Measurements from ENCODE around the gene VMO1.
"Not testable (repeated sequence)": the region's sequence is repeated elsewhere in the genome, so short reads cannot be mapped to it uniquely, and the experiment has no call there.

The VMO1 gene, protein sequence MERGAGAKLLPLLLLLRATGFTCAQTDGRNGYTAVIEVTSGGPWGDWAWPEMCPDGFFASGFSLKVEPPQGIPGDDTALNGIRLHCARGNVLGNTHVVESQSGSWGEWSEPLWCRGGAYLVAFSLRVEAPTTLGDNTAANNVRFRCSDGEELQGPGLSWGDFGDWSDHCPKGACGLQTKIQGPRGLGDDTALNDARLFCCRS

DNA sequence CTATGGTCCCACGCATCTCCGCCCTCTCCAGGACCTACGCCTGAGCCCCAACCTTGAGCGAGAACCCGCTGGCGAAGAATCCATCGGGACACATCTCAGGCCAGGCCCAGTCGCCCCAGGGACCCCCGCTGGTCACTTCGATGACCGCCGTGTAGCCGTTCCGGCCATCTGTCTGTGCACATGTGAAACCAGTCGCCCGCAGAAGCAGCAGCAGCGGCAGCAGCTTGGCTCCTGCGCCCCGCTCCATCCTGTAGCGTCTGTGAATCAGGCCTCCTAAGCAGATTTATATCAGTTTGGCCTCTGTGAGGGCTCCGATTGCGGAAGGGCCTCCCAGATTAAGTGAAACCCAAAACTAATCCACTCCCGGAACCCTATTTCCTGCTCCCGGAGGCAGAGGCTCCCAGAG is at the start of gene VMO1:
Gene VMO1 (minus strand): TSS at position 259 of the 406 bp plus-strand sequence. CDS start 12 bp downstream, at position 247.
- no peak for DNase-seq (ENCODE audit: low spot score)

DNA sequence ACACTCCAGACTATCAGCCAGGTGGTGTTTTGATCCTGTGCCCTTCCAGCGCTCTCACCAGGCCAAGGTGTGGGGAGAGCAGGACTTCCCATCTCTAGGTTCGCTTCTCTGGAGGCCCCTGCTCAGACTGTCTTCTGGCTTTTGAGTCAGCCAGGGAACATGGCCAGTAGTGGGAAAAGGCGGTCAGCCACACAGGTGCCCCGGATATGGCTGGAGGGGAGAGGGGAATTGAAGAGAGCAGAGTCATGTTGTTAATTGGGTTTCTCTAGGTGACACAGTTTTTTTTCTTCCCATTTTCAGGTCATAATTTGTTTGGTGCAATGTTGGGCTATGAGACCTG is 48.5 kb upstream of the VMO1 start:
- DNase-seq (ENCODE audit: low spot score) = no peak

DNA sequence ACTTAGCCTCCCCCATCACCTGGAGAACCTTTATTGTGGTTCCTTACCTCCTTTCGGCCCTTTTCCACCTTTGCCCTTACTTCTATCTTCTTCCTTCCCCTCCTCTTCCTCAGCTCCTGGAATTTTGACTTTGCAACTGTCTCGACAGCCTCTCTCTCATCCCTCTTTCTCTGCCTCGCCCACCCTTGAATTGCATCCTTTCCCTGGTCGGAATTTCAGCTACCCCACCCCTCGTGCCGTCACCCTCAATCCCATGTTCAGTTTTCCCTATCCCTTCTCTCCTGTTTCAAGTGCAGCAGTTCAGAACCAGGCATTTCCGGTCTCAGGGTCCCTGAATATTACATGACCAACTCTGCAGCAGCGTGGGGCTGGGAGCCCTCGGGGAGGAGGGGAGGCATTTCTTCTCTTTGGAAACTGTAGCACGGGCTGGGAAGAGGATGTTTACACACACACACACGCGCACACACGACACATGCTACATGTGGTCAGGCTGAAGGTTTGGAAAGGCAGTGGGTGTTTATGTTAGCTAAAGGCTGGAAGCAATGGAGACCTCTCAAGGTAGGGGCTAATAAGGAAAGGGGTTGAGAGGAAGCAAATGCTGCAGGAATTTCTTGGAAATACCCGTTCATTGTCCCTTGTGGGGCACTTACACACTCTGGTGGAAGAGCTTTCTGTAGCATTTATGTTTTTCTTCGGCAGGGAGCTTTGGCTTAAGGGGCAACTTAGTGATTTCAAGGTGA is 47.9 kb upstream of the VMO1 start:
- no peak for DNase-seq (ENCODE audit: low spot score)

DNA sequence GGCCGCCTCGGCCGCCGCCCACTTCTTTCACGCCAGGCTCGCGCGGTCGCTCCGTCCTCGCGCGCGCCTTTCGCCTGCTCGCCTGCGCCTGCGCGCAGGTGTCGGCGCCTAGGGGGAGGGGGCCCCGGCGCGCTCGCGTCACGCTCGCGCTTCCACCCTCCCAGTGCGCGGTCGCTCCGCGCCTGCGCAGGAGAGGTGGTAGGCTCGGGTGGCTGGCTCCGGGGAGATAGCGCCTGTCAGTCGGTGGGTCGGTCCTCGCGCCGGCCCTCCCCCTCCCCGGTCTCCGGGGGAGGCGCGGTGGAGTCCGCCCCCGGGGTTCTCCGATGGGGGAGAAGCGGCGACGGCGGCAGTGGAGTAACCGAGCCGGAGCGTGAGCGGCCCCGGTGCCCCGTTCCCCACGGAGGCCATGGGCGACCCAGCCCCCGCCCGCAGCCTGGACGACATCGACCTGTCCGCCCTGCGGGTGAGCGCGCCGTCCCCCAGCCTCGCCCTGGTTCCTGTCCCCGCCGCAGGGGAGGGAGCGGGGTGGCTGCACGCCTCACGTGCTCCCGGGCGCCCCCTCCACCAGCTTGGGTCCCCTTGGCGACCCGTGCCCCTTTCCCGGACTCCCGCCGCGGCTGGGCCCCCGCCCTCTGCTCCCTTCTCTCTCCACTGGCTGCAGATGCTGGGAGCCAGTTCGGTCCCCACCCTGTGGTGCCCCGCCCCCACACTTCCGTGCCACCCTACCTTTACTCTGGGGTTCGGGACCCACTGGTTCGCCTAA is 47.2 kb upstream of the VMO1 start, which contains the start of gene MINK1:
Gene MINK1 (plus strand): TSS at position 163 of the 763 bp plus-strand sequence. CDS start 244 bp downstream, at position 407.
- DNase-seq (ENCODE audit: low spot score) = peak; percentile 93

DNA sequence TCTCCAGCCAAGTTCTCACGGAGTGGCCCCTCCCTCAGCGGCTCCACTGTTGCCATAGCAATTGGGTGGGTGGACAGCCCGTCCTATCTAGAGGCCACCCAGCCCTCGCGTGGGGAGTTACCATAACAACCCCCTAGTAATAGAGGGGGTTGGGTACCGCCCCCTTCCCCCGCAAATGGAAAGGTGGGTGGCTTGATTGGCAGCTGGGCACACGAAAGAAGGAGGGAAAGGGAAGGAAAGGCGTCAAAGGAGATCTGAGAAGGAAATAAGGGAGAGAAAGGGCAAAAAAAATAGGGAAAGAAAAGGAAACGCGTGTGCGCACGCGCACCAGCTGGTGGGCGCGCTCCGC is 46.6 kb upstream of the VMO1 start:
- not testable (repeated sequence) for DNase-seq (ENCODE audit: low spot score)

DNA sequence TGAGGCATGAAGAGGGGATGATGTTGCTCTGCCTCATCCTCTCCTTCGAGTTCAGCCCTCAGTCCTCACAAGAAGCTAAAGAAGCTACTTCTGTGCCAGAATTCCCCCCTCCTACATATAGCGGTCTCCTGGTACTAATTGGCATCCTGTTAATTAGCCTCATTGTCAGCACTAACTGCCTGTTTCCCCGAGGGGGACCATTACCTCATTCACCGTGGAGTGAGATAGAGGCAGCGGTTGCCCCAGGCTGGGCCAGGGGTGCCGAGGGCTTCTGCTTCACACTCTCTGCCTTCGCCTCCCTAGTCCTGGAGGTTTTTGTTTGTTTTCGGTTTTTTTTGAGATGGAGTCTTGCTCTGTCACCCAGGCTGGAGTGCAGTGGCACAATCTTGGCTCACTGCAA is 41.2 kb upstream of the VMO1 start:
- DNase-seq (ENCODE audit: low spot score) = no peak

DNA sequence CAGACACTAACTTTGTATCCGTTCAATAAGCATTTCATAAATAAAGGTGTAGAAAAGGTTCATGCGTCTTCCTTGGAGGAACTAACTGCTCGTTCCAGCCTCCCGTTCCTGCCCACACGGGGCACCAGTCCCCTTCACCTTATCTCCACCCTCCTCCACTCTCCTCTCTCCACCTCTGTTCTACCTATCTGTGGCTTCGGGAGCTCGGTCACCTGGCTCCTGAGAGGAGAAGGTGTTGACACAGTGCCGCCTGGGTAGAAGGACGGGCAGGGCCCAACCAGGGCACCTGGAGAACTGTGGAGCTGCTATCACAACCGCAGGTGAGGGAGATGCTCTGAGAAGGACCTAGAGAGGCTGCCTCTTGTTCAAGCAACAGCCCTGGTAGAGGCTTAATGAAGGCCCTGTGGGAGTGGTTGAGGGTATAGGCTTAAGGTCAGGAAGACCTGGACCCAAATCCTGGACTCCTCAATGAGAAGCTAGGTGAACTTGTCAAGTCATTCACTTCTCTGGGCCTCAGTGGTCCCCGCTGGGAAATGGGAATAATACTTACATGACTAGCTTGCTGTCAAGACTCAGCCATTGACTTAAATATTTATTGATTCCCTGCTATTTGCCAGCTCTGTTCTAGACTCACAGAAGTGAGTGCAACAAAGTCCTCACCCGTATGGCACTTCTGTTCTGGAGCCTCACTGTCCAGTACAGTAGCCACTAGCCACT is 37.4 kb upstream of the VMO1 start:
- DNase-seq (ENCODE audit: low spot score) = no peak

DNA sequence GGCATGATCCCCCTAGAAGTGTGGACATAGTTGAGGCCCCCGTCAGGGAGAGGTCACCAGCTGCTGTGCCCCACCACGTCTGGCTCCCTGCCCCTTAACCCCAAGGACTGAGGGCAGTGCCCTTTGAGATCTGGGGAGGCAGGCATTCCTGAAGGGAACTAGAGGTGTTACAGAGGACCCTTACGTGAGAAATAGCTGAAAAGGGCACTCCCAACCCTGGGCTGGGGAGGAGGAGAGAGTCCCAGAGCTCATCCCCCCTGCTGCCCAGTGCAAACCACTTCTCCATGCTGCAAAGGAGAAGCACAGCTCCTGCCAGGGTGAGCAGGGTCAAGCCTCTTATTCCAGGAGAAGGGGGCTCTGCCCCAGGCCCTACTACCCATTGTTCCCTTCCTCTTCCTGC is 36.7 kb upstream of the VMO1 start:
- no peak for DNase-seq (ENCODE audit: low spot score)

DNA sequence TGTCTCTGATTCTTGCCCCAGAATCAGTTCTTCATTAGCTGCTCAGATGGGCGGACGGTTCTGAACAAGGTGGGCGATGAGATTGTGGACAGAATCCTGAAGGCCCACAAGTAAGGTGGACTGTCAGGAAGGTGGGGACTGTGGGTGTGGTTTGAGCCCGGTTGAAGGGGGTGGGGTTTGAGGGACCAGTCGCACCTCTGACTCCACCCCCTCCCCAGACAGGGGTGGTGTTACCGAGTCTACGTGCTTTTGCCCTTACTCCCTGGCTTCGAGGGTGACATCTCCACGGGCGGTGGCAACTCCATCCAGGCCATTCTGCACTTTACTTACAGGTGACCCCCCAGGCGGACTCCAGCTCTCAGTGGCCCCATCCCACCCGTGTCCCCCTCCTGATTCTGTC is 32.1 kb upstream of the VMO1 start:
- no peak for DNase-seq (ENCODE audit: low spot score)

DNA sequence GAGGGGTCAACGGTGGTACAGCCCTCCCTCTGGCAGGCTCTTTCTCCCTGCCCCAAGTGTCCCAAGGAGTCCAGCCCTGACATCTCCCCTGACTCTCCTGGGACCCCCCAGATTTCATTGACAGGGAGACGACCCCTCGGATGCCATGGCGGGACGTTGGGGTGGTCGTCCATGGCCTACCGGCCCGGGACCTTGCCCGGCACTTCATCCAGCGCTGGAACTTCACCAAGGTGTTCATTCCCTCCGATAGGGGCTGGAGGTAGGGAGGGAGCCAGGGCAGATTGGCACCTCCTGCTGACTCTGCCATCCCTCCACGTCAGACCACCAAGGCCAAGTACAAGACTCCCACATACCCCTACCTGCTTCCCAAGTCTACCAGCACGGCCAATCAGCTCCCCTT is 30.7 kb upstream of the VMO1 start:
- DNase-seq (ENCODE audit: low spot score) = no peak

DNA sequence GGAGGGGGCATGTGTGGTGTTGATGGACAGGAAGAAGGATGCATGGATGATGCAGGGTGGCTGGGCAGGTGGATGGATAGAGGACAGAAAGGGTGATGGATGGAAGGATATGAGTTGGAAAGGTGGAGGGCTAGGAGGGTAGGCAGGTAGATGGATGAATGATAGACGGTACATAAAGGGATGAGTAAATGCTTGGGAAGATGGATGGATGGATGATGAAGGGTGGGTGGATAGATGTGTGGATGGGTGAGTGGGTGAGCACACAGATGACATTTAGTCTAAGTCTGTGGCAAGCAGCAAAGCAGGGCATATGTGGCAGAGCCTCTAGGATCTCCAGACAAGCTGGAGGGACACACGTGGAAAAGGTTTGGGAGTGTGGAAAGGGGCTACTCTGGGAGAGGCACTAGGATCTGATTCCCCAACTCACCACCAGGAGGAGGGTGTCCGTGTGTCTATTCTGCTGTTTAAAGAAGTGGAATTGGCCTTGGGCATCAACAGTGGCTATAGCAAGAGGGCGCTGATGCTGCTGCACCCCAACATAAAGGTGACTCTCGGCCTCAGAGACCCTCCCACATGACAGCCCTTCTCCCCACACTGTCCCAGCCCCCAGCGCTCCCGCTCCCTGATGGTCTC is 29.0 kb upstream of the VMO1 start:
- DNase-seq (ENCODE audit: low spot score) = no peak

DNA sequence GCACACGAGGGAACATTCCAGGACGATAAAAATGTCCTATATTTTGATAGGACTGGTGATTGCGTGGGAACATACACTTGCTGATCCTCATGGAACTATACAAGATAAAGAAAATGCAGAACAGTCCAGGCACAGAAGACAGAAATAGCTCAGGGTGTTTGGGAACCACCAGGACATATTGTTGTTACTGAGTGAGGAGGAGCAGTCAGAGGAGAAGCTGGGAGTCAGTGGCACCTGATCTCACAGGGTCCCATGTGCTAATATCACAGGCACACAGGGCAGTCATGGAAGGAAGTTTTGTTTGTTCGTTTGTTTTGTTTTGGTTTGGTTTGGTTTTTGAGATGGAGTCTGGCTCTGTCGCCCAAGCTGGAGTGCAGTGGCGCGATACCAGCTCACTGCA is 26.5 kb upstream of the VMO1 start:
- no peak for DNase-seq (ENCODE audit: low spot score)

DNA sequence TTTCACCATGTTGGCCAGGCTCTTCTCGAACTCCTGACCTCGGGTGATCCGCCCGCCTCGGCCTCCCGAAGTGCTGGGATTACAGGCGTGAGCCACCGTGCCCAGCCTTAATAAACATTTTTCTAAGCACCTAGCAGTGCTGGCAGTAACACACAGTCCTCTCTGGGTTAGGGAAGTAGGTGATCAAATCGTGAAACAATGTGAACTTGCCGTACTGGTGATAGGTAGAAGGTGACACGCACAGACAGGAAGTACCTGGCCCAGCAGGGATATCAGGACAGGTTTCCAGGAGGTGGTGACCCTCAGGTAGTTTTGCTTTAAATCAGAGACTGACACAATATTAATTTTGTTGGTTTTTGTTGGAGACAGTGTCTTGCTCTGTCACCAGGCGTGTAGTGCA is 25.3 kb upstream of the VMO1 start:
- no peak for DNase-seq (ENCODE audit: low spot score)

DNA sequence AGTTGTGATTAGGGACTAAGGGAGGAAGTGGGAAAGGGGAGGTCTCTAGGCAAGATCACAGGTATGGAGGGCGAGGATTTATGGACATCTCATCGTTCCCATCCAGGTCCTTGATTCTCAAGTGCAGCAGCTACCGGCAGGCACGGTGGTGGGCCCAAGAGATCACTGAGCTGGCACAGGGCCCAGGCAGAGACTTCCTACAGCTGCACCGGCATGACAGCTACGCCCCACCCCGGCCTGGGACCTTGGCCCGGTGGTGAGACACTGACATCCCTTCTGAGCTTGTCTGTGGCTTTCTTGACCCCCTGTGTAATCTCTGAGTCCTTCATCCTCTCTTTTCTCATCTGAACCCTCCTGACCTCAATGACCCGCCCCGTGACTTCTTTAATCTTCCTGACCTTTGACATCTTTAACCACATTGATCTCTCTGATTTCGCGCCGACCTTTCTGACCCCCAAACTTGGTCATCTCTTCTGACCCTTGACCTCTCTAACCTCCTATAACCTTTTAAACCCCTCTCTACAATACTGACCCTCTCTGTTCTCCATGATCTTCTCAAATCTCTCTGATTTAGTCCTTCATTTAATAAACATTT is 24.6 kb upstream of the VMO1 start:
- DNase-seq (ENCODE audit: low spot score) = no peak

DNA sequence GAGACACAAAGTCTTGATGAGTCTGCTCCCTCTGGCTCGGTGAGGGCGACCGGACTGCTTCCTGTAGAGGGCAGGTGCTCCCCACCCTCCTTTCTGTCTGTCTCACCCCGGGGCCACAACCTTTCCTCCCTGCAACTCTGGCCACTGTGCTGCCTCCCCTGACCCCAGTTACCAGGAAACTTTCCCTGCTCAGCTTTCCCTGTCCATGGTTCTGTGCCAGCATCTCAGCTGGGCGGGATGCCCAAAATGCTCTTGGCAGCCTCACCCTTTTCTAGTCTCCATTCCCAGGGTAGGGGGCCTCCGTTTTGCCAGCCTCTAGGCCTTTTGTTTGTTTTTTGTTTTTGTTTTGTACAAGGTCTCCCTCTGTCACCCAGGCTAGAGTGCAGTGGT is 22.2 kb upstream of the VMO1 start:
- DNase-seq (ENCODE audit: low spot score) = no peak

DNA sequence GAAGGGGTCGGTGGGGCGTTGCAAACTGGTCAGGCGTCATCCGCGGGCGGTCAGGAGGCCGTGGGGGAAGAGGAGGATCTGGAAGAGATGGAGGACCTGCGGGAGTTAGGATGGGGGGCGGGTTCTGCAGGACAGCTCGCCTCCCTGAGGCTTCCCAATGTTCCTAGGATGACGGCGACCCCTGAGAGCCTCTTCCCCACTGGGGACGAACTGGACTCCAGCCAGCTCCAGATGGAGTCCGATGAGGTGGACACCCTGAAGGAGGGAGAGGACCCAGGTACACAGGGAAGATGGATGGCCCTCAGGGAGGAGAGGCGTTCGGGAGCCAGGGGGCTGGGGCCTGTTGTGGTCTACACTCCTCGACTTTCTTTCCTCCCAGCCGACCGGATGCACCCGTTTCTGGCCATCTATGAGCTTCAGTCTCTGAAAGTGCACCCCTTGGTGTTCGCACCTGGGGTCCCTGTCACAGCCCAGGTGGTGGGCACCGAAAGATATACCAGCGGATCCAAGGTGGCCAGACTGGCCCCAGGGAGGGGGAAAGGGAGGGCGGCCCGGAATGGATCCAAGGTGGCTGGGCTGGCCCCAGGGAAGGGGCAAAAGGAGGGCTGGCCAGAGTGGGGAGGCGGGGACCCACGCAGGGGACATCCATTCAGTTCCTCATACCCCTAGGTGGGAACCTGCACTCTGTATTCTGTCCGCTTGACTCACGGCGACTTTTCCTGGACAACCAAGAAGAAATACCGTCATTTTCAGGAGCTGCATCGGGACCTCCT is 21.6 kb upstream of the VMO1 start:
- no peak for DNase-seq (ENCODE audit: low spot score)

DNA sequence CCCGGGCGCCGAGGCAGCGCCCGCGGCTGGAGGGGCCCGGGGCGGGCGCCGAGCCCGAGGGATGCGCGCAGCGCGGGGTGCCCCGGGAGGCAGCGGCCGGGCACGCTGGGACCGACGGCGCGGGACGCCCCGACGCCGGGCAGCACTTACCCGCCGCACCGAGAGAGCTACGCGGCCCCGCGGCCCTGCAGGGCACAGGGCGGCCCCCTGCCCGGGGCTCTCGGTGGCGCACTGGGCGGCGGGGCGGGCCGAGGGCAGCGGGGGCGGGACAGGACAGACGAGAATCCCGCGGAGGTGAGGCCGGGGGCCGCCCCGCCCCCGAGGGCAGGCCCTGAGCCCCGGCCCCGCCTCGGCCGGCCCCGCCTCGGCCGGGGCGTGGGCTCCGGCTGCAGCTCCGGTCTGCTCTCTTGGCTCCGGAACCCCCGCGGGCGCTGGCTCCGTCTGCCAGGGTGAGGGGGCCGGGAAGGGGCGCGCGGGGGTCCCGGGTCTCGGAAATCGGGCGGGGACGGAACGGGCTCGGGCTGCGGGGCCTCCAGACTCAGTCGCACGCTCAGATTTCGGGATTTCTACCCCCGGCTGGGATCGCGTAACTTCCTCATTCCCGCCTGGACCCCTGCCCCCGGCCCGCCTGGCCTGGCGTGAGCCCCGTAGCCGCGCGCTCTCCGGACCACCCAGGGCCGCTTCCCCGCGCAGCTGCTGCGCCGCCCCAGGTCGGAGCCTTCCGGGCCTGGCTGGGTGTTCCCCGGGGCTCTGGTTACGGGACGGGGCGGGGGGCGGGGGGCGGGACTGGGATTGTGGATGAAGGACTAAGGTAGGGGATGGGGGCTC is 20.8 kb upstream of the VMO1 start, which contains the start of gene PLD2:
Gene PLD2 (plus strand): TSS at position 376 of the 828 bp plus-strand sequence. CDS start 621 bp downstream, outside the sequence.
- DNase-seq (ENCODE audit: low spot score) = peak; percentile 84

DNA sequence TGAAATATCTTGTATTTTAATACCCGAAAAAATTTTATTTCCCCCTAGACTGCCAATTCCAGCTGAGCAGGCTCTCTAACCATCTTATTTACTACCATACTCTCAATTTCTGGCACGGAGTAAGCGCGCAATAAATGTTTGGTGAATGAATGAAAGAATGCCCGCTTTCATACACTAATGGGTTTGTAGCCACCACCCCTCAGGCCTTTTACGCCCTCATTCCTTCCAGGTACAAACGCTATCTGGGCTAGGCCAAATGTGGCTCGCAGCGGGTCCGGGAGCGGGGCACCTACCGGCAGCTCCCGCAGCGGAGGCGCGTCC is 20.3 kb upstream of the VMO1 start:
- no peak for DNase-seq (ENCODE audit: low spot score)

DNA sequence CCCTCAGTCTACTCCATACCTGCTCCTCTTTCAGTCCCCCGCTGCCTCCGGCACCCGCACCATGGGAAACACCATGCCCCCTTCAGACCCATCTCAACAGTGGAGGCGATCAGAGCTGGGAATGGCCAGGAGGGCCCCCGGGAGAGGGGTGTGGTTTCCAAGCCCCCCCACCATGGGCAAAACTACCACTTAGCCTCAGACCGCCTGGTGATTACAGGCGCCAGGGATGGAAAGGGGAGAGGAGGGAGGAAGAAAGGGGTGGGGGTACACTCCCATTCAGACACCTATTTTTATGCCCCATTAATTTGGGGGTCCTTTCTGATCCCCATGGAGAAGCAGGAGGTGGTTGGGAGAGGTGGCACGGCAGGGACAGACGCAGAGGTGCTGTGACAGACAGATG is 16.1 kb upstream of the VMO1 start, which contains the start of gene C17orf114:
Gene C17orf114 (minus strand): TSS at position 101 of the 400 bp plus-strand sequence.
- no peak for DNase-seq (ENCODE audit: low spot score)

Measured in CD4-positive, alpha-beta T cell treated with Interleukin-15 for 4 hours (primary cell).